GM18870 (cell line): Measurements from ENCODE around the gene TRPC4AP.

Experiments
- ATAC-seq: cut with Tn5 transposase; IDR thresholded peaks from one replicate; pipeline ENCODE4 v1.9.1; 2021; ENCODE audit warnings: moderate library complexity; ENCODE audit not compliant: unreplicated experiment

TRPC4AP gene

DNA sequence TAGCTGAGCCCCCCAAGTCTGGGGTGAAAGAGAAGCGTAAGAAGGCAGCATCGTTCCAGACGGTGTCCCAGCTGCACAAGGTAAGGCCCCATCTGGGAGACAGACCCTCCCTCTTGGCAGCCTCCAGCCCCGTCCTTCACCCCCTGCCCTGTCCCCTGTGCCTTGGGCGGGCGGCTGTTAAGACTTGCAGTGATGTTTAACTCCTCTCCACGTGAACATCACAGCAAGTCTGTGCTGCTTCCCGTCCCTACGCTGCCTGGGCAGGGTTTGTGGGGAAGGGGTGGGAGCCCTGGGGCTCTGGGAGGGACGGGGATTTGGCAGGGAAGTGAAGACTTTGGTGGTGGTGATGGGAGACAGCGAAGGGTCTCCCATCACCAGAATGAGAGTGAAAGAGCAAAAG is 102.4 kb downstream of the TRPC4AP start:
- ATAC-seq: no peak

DNA sequence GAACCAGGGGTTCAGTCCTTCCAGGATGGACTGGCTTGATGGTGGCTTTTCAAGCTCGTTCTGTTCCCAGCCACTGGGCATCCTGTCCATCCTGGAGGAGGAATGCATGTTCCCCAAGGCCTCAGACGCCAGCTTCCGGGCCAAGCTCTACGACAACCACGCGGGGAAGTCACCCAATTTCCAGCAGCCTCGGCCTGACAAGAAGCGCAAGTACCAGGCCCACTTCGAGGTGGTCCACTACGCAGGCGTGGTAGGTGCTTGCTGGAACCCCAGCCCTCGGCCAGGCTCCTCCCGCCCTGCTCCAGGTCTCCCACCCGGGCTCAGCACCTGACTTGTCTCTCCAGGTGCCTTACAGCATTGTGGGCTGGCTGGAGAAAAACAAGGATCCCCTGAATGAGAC is 102.9 kb downstream of the TRPC4AP start:
- ATAC-seq: no peak

DNA sequence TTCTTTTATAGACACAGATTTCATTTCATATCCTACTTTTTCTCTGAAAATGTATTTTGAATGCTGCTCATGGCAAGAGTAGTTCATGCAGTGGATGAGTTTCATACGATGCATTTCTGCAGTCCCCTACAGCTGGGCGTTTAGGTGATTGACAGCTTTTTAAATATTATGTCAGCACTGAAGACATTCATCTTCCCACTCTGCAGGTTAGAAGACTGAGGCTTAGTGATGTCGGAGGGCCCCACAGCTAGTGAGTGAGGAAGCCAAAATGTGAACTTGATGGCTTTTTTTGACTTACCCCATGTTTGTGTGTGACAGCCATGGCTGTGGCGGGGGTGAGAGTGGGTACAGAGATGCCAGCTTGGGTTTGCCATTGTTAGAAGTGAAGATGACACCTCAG is 103.5 kb downstream of the TRPC4AP start:
- no peak for ATAC-seq

DNA sequence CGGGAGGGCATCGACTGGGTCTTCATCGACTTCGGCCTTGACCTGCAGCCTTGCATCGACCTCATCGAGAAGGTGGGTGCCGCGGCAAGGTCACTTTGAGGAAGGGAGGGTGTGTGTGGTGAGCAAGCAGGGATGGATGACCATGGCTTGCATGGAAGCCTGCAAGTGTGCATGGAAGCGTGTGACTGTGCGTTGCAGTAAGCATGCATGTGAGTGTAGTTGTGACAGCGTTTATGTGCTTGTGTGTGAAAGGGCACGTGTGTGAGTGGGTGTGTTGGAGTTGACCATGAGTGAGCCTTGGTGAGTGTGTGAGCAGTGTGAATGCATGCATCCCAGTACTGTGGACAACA is 104.4 kb downstream of the TRPC4AP start:
- no peak for ATAC-seq

DNA sequence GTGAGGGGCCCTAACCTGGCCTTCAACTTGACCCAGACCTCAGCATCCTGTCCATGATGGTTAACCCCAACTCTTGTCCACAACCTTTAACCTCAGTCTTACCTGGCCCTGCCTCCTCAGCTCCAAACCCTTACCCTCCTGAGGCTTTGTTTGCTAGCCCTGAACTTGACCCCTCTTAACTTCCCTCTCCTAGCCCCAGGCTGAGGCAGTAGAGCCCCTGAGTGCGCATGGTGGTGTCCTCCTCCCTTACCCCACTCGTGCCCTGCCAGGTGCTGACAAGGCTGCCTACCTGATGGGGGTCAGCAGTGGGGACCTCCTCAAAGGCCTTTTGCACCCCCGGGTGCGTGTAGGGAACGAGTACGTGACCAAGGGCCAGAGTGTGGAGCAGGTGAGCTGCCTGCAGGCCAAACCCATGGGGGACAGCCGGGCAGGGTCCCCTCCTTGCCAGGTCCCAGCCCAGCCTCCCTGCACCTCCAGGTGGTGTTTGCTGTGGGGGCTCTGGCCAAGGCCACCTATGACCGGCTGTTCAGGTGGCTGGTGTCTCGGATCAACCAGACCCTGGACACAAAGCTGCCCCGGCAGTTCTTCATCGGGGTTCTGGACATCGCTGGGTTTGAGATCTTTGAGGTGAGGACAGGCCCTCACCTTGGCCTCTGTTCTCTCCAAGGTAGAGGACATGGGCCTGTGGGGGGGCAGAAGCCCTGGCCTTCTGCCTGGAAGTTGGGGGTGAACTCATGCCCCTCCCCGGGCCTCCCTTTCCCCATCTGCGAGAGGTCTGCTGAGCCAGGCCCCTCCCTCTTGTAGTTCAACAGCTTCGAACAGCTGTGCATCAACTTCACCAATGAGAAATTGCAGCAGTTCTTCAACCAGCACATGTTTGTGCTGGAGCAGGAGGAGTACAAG is 105.1 kb downstream of the TRPC4AP start:
- no peak for ATAC-seq

DNA sequence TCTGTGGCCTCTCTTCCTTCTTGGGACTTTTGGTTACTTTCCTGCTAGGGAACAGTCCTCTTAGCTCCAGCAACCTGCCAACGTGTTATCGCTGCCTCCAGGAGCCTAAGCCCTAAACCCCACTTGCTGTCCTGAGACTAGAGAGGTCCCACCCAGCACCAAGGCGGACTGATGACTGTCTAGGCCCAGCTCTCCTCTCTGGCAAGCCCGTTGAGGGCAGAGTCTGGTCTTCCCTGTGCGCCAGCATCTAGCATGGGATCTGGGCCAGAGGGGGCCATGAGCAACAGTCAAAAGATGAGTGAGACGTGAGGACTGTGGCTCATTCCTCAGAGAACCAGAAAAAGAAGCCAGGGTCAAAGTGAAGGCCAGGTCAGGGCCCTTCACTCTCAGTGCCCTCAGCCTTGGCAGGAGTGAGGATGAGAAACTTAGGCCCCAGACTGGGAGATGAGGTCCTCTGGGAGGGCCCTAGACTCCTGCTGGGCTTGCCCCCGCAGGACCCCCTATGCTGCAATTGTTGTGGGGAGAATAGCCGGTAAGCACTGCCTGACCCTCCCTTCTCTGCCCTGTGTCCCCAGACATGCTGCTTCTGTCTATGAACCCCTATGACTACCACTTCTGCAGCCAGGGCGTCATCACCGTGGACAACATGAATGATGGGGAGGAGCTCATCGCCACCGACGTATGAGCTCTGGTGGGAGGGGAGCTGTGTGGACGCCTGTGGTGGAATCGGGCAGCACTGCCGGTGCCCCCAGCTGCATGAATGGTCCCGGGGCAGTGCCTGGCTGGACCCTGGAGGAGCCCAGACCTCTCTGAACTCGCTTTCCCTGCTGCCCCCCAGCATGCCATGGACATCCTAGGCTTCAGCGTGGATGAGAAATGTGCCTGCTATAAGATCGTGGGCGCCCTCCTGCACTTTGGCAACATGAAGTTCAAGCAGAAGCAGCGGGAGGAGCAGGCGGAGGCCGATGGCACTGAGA is 106.0 kb downstream of the TRPC4AP start:
- no peak for ATAC-seq

DNA sequence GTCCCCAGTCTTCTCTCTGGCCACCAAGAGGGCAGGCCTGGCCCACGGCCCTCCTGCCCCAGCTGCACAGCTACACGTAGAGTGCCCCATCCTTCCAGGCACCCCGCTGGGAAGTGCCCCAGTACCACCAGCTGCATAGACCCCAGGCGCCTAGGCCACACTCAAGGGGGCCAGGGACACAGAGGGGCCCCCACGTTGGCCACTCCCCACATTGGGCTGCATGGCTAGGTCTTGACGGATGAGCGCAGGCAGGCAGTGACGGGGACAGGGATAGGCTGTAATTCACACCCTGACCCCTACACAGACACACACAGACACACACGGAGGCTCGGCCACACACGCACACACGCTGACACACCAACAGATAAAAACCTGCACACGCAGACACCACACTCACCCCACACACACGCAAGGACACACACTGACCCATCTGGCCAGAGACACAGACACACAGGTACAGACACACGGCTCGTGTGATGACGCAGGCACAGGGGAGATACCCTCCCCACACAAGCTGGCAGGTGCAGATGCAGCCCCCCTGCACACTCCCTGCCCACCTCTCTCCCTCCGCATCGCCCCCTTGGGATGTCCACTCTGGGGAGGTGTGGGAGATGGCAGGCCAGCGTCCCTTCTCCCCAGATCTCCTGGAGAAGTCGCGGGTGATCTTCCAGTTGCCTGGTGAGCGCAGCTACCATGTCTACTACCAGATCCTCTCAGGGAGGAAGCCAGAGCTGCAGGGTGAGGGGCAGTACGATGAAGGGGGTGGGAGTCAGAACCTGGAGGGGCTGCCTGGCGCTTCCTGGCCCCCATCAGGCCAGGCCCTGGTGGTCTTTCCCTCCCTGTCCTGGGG is 106.9 kb downstream of the TRPC4AP start:
- no peak for ATAC-seq

DNA sequence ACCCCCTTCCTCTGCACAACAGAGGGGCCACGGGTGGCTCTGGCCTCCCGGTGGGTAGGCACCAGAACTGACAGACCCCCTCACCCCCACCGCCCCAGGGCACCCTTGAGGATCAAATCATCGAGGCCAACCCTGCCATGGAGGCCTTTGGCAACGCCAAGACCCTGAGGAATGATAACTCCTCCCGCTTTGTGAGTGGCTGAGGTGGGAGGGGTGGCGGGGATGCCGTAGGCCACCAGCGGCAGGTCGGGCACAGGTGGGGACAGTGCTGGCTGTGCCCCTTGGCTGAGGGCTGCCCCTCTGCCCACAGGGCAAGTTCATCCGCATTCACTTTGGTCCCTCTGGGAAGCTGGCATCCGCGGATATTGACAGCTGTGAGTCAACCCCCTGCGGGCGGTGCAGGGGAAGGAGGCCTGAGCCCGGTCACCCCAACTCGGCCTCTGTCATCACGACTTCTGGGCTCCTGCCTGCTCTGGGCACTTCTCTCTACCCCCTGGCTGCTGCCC is 107.8 kb downstream of the TRPC4AP start:
- ATAC-seq: no peak

DNA sequence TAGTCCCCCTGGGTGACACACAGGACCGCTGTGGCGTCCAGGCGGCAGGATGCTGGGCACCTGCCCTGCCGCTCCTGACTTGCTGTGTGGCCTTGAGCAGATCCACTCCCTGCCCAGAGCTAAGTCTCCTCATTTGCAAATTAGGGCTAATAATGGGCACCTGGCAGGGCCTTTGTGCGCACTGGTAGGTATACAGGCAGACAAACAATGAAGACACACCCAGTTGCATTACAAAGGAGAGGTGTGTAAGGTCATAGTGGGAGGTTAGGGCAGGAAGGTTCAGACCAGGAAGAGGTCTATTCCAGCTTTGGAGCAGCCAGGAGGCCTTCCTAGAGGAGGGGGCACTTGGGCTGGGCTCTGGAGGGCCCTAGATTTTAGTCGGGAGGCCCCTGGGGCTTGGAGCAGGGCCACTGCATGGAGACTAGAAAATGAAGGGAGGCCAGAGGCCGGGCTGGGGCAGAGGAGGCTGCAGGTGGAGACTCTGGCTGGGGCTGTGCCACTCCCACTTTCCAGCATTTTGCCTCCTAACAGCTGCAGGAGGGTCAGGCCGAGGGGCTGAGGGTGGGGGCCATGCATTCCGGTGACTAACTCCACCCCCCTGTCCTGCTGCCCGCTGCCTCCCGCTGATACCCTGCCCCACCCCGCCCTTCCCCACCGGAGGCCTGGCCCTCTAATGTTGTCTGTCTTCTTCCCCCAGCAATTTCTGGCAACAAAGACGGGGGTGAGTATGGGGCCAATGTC is 108.4 kb downstream of the TRPC4AP start:
- ATAC-seq: no peak

DNA sequence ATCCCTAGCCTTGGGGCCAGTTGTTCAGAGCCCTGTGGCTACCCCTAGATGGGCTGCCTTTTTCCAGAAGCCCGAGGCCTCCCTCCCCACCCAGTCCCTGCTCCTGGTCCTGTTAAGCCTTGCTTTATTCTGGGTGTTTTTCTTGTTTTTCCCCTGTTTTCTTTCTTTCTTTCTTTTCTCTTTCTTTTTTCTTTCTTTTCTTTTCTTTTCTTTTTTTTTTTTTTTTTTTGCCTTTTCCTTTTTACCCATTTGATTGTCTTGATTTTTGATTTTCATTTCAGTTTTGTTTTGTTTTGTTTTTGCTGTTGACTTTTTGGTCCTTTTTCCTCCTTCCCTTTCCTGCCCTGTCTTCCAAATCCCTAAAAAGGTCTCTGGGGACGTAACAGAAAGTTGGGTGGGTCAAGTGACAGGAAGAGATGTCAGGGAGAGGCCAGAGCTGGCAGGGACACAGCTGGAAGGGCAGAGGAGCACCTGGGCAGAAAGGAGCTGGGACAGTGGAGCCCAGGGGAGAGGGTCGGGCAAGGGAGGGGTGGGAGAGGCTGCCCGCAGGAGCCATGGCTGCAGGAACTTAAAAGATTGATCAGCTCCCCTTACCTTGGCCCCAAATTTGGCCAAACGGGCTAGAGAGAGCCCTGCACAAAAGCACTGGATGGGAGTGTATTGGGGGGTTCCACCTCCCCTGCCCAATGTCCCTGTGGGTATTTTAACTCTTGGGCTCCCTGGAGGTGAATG is 109.4 kb downstream of the TRPC4AP start:
- ATAC-seq: no peak

DNA sequence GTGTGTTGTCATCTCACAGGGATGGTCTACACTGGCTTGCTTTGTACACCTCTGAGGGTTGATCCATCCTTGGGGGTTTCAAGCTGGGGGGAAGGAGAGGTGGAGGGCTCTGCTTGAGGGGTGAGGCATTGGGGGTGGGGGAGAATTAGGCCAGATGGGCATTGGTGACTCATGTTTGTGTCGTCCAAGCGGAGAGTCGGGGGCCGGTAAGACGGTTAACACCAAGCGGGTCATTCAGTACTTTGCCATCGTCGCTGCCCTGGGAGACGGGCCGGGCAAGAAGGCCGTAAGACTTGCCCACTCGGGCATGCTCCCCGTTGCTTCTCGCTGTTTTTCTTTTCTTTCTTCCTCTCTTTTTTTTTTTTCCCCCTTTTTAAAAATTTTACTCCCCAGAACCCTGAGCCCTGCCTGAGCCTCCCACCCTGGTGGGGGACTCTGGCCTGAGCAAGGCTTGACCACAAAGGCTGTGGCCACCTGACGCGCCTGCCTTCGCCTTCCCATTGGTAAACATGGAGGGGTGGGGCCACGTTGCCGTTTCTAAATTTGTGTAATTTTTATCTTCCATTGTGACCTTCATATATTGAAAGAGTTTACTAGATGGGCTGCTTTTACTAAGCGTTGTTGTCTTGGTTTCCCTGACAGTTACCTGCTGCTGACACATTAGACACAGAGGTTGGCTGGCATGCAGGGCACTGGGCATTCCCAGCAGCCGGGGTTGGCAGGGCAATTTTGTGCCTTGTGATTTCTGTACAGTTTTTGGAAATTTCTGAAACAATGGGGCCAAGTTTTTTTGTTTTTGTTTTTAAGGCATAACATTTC is 110.1 kb downstream of the TRPC4AP start:
- no peak for ATAC-seq

DNA sequence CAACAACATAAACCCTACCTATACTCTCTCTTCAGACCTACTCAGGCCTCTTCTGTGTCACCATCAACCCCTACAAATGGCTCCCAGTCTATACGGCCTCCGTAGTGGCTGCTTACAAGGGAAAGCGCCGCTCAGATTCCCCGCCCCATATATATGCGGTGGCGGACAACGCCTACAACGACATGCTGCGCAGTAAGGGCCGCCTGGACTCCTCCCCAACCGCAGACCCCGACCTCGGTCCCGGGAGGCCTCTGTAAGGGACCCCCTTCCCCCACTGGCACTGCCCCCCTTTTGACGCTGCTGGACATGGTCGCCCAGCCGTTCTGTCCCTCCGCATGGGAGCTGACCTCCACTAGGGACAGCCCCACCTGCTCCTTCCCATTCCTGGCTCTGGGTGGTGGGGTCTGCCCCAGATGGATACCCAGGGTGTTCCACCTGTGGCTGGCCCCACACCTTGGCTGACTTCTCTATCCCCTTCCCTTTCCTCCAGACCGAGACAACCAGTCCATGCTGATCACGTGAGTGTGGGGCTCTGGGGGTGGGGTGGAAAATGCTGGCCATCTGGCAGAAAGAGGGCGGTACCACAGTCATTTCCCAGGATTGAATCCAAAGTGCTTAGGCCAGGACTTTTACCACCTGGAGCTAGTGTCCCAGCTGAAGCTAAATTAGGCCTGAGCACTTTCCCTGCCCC is 111.9 kb downstream of the TRPC4AP start:
- no peak for ATAC-seq

DNA sequence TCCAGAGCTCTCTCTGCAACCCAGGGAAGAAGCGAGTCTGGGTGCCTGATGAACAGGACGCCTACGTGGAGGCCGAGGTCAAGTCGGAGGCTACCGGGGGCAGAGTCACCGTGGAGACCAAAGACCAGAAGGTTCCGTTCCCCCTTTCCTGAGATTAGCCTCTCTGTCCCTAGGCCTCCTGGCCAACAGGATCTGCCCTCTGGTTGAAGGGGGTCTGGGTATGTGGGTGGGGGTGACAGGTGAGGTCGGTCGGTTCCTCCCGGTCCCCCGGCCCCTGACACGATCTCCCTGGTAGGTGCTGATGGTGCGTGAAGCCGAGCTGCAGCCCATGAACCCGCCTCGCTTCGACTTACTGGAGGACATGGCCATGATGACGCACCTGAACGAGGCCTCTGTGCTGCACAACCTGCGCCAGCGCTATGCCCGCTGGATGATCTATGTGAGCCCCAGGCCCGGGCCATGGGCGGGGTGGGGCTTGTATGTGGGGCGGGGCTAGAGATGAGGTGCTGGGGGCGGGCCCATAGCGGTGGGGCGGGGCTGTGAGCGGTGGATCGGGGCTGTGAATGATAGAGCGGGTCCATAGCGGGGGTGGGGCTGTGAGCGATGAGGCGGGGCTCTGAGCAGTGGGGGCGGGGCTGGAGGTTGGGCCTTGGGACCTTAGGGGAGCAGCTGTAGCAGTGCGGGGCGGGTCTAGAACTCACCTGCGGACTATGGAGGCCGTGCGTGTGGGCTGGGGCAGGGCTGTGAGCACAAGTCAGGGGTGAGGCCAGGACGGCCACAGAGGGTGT is 113.0 kb downstream of the TRPC4AP start:
- no peak for ATAC-seq

DNA sequence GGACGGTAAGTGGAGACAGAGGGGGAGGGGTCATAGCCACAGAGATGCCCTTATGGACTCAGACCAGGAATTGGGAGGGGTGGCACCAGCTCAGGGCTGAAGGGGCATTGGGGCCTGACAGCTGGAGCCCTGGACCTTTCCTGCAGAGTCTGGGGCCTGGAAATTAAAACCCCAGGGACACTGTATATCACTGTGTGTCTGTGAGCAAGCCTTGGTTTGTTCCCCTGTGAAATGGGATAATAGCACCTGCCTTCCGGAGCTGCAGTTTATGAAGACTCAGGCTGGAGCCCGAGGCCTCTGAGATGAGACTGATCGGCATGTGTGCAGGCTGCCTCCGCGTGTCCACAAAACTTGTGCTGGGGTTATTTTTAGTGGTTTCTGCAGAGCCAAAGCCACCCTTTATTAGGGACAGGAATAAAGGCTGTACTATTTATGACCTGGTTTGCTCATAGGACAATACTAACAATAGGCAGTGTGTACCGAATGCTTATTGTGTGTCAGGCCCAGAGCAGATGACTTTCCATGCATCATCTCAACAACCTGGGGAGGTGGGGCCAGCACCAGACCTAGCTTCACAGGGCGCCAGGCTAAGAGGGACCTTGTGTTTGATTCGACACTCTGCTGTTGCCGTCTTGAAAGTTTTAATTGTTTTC is 114.4 kb downstream of the TRPC4AP start:
- no peak for ATAC-seq

DNA sequence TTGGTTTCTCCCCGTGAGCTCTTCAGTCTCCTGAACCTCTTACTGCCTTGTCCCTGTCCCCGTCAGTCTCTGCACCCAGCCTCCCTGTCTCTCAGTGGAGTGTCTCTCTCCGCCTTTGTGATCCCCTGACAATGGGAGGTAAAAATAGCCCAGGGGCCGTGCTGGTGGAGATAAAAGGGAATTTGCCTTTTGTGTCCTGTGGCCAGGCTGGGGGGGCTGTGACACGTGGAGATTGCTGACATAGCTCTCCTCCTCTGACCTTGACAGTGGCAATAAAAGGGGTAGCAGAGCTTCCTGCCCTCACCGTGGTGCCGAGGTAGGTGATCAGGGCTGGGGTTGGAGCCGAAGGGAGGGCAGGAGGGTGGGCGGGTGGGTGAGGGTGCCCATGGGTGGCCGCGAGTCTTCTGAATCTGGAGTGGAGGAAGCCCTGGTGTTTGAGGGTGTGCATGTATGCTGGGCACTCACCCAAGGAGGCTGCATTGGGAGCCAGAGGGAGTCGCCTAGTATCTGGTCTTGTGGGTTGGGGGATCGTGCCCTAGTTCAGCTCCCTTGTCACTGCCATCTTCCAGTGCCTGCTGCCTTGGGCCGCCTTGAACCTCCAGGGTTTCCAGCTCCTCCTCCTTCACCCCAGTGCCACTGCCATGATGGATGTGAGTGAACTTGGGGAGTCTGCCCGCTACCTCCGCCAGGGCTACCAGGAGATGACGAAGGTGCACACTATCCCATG is 115.1 kb downstream of the TRPC4AP start:
- no peak for ATAC-seq

DNA sequence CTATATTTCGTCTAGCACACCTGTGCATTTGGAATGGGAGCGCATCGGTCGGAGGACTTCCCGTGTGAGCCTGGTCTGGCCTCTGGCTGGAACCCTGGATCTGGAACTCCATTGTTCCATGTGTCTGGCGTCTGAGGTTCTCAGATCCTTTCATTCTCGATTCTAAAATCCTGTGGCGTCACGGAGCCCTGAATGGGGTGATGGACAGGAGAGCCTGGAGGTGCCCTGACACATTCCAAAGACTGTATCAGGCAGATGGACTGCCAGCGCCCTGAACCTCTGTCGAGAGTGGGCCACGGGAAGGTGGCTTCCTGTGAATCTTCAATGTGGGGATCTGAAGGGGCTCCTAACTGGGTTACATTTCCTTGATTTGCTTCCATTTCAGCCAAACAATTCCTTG is 116.3 kb downstream of the TRPC4AP start:
- ATAC-seq: no peak
